Measurements from ENCODE around the gene KRTAP21-1. TPM values are rescaled to one million over a fixed set of nuclear protein-coding genes. Genes with fewer than 3 reads are reported as not detected.

Gene KRTAP21-1
- total RNA-seq: not detected in 2 replicates

GRCh38 chr21:30755328-30755727, at the start of gene KRTAP21-1:
Gene KRTAP21-1 (minus strand): TSS chr21:30755428. CDS start chr21:30755378, 50 bp downstream.

GRCh38 chr21:30747159-30747558, 8.1 kb downstream of the KRTAP21-1 start, which contains the start of gene KRTAP21-2:
Gene KRTAP21-2 (minus strand): TSS chr21:30747259. CDS start chr21:30747202, 57 bp downstream.

GRCh38 chr21:30718239-30718909, 36.9 kb downstream of the KRTAP21-1 start, which contains the start of gene KRTAP21-3:
Gene KRTAP21-3 (minus strand): TSS chr21:30718777. CDS start chr21:30718759, 18 bp downstream.

Other genes with a start within 250 kb of the KRTAP21-1 start
- gene KRTAP19-6, start 213.6 kb downstream of the KRTAP21-1 start, total RNA-seq: not detected in 2 replicates
- not detected in 2 replicates for gene KRTAP19-7, start 194.1 kb downstream of the KRTAP21-1 start, total RNA-seq
- not detected in 2 replicates for gene KRTAP22-2, start 165.0 kb downstream of the KRTAP21-1 start, total RNA-seq
- gene KRTAP6-3, start 163.0 kb downstream of the KRTAP21-1 start, total RNA-seq: not detected in 2 replicates
- gene KRTAP6-2, start 156.5 kb downstream of the KRTAP21-1 start, total RNA-seq: not detected in 2 replicates
- gene KRTAP22-1, start 154.3 kb downstream of the KRTAP21-1 start, total RNA-seq: not detected in 2 replicates
- not detected in 2 replicates for gene KRTAP6-1, start 141.5 kb downstream of the KRTAP21-1 start, total RNA-seq
- not detected in 2 replicates for gene KRTAP20-1, start 139.0 kb downstream of the KRTAP21-1 start, total RNA-seq
- not detected in 2 replicates for gene KRTAP20-4, start 134.8 kb downstream of the KRTAP21-1 start, total RNA-seq
- gene KRTAP20-2, start 120.2 kb downstream of the KRTAP21-1 start, total RNA-seq: not detected in 2 replicates
- not detected in 2 replicates for gene KRTAP20-3, start 112.6 kb downstream of the KRTAP21-1 start, total RNA-seq
- not detected in 2 replicates for gene KRTAP21-3, start 36.7 kb downstream of the KRTAP21-1 start, total RNA-seq
- not detected in 2 replicates for gene KRTAP21-2, start 8.2 kb downstream of the KRTAP21-1 start, total RNA-seq
- not detected in 2 replicates for gene KRTAP8-1, start 57.8 kb upstream of the KRTAP21-1 start, total RNA-seq
- not detected in 2 replicates for gene KRTAP7-1, start 74.3 kb upstream of the KRTAP21-1 start, total RNA-seq
- not detected in 2 replicates for gene KRTAP11-1, start 126.2 kb upstream of the KRTAP21-1 start, total RNA-seq

Measured in epithelial cell of alveolus of lung (primary cell).